Fibroblast of pulmonary artery (primary cell): ENCODE results near the gene AFG1L.

Experiments
- DNase-seq: peaks from one replicate; pipeline ENCODE4 v3.0.0-alpha.2; 2010; ENCODE audit warnings: low read depth
- H3K4me3 ChIP-seq: replicated peaks from 2 replicates; pipeline ENCODE4 v1.5.1; 2011; ENCODE audit warnings: low read depth, mild to moderate bottlenecking, control low read depth, low read length, moderate library complexity
- CTCF ChIP-seq: IDR thresholded peaks from 2 replicates; pipeline ENCODE4 v1.5.1; 2011; ENCODE audit warnings: mild to moderate bottlenecking, control low read depth, low read length, inconsistent platforms; ENCODE audit errors: missing control alignments

AFG1L gene

GRCh38 chr6:108331982-108332381 lies 37.1 kb downstream of the AFG1L start:
- H3K4me3 ChIP-seq: no peak overlapping the region
- DNase-seq: no peak
- TF ChIP-seq CTCF: no peak

- no peak for DNase-seq
- TF ChIP-seq CTCF: no peak
- no peak overlapping the region for H3K4me3 ChIP-seq
Measured at GRCh38 chr6:108336971-108337370, 42.1 kb downstream of the AFG1L start.

- no peak overlapping the region for H3K4me3 ChIP-seq
- no peak for TF ChIP-seq CTCF
- DNase-seq: no peak
Measured at GRCh38 chr6:108337721-108338120, 42.9 kb downstream of the AFG1L start.

- no peak for TF ChIP-seq CTCF
- no peak overlapping the region for H3K4me3 ChIP-seq
- no peak for DNase-seq
Measured at GRCh38 chr6:108341372-108341771, 46.5 kb downstream of the AFG1L start.

GRCh38 chr6:108343894-108344293 lies 49.0 kb downstream of the AFG1L start:
- H3K4me3 ChIP-seq: no peak overlapping the region
- TF ChIP-seq CTCF: no peak
- DNase-seq: no peak

GRCh38 chr6:108348655-108349349 lies 53.9 kb downstream of the AFG1L start:
- no peak for DNase-seq
- no peak for TF ChIP-seq CTCF

GRCh38 chr6:108350528-108350927 lies 55.7 kb downstream of the AFG1L start:
- no peak overlapping the region for H3K4me3 ChIP-seq
- TF ChIP-seq CTCF: no peak
- DNase-seq: no peak

More at GRCh38 chr6:108348655-108349349, 53.9 kb downstream of the AFG1L start:
- no peak overlapping the region for H3K4me3 ChIP-seq
